ENCODE data around the gene UGT1A5. TPM values are rescaled to one million over a fixed set of nuclear protein-coding genes. Genes with fewer than 3 reads are reported as not detected.

UGT1A5 gene
- total RNA-seq, 1 donor from 2014 or later: not detected

DNA sequence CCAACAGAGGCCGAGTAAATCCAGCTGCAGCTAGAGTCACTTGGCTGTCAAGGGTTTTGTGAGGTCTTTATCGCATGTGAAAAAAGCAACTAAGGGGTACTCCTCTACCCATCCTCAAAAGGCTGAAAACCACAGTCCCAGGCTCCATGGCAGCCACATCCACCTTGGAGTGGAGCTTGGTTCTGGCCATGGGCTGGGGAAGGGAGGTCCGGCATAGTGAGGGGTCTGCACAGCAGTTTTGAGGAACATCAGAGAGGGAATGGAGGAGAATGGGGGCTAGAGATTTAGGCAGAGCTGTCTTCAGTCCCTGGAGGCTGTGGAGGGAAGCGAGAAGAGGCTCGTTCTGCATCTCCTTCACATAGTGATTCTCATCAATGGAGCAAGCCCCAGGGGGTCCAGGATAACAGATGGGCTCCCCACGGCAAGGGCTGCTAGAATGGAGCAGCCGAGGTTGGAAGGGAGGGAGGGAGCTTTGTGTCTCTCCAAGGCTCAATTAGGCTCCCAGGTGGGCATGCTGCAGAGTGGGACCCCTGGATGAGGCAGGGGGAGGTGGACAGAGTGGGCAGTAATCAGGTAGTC is 86.5 kb downstream of the UGT1A5 start:
- no peak for ATAC-seq
- intact Hi-C loops (cut with DNase I): no loop called here
- no peak for DNase-seq (ENCODE audit: missing footprints)

DNA sequence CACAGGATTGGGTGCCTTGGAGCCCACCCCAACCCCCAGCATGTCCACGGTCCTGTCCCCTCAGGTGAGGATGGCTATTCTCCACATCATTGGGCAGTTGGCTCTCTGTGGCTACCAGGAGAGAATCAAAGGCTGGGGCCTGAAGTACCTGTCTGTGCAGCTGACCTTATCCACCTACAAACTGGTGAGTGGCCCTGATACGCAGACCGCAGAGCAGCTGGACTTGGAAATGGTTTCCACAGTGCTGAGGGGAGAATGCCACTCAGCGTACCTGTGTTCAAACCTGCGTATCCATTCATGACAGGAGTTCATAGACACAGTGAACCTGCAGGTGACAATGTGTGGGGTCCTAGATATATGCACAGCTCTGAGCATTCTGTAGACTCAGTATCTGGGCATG is 87.0 kb downstream of the UGT1A5 start:
- intact Hi-C loops (cut with DNase I): no loop called here
- DNase-seq (ENCODE audit: missing footprints) (no peak), ATAC-seq (no peak)

DNA sequence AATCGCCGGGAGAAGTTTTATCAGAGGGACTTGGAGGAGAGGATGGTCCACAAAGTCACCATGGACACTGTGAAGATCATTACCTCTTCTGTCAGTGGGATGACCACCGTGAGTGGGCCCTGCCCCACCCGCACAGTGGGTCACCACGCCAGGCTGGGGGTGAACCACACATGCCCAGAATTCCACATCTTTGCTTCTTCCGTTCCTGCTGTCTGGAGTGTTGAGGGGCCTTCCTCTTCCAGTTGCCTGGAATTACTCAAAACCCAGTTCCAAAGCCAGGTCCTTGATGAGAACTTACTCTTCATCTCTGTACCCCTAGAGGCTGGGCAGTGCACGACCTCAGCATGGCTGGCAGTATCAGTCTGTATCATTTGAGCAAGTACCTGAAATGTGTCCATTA is 87.5 kb downstream of the UGT1A5 start:
- no peak for ATAC-seq

DNA sequence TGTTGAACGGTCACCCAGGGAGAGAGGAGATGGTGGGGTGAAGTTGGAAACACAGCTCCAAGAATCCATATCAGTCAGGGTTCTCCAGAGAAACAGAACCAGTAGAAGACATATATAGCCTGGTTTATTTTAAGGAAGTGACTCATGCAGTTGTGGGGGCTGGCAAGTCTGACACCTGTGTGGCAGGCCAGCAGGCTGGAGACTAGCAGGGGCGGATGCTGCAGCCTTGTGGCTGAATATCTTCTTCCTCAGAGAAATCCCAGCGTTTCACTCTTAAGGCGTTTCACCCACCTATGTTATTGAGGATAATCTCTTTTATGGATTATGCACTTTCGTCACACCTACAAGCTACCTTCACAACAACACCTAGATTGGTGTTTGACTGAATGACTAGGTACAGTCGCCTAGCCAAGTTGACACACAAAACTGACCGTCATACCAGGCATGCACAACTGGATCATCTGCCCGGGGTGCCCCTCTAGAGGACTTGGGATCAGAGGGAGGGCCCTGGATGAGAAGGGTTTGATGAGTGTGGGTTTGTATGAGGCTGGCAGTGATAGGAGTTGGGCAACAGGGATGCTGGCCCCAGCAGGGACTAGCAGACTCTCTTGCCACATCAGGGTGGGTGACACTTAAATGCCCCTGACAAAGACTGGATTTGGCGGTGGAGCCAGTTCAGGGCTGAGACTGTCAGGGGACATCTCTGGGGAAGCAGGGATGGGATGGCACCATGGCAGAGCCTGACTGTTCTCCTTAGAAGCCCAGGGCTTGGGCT is 88.8 kb downstream of the UGT1A5 start:
- intact Hi-C loops (cut with DNase I): no loop called here
- ATAC-seq: no peak

More for the DNA sequence above, 87.5 kb downstream of the UGT1A5 start:
- intact Hi-C loops (cut with DNase I): no loop called here
- no peak for DNase-seq (ENCODE audit: missing footprints)

DNA sequence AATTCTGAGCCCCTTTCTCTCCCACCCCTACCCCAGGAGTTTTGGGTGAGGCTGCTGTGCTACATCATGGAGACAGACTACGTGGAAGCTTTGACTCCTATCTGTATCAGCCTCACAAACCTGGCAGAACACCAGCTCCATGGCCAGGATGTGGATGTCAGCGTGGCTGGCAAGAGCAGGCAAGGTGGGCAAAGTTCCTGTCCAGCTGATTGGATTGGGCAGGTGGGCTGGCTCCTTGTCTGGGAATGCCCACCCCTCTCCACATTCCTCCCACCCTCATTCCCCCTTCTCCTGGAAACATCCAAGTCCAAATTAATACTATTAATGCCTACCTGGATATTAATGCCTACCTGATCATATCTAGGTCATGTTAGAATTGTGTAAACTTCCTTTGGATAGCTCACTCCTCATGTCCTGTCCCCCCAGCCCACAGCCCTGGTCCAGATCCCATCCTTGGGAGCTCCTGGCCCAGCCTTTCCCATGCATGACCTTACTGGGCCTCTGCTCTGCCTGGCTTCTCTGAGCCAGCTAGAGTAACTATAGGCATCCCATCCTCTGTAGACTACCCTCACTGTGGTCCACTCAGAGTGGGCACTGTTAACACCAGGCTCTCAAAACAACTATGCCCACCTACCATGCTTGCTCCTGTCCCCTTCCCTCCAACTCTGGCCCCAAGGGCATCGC is 89.6 kb downstream of the UGT1A5 start:
- DNase-seq (ENCODE audit: missing footprints) (no peak), ATAC-seq (no peak)
- intact Hi-C loops (cut with DNase I): no loop called here

More for the DNA sequence above, 88.8 kb downstream of the UGT1A5 start:
- no peak for DNase-seq (ENCODE audit: missing footprints)

DNA sequence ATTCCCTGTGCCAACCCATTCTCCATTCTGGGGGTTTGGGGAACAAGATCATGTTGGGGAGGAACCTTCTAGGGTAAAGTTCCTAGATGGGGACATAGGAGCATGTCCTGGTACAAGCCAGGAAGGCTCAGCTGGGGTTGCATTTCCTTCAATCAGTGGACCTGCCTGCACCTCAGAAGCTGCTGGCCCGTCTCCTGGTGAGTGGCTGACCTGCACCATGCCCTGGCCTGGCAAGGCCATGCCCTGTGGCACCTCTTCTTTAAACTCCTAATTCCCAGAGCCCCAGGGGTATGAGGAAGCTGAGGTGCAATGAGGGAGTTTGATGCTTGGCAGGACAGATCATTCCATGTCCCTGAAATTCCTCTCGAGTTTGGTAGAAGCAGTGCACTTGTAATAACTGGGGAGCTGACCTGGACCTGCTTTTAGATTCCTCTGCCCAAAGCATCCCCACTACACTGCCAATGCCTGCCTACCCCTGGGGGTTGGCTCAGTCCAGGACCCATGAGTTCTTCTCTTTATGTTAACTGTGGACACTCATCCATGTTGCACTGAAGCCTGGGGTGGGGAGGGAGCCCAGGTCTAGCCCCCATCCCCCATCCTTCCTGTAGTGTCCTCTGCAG is 90.7 kb downstream of the UGT1A5 start:
- no peak for ATAC-seq

DNA sequence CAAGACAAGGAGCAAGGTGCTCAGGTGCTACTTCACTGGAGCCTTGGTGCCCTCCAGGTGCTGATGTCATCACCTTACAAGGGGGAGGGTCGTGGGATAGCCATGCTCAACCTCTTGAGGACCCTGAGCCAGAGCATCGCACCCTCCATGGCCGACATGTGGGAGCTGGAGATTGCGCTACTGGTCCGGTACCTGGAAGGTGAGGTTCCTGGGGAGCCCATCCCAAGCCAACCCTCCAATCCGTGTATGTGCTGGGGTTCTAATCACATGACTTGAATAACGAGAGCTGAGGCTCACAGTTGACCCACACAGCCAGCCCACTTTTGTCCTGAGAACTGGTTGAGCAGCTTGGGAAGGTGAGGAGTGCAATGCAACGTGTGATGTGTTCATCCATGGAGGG is 91.3 kb downstream of the UGT1A5 start:
- ATAC-seq: no peak
- intact Hi-C loops (cut with DNase I): no loop called here
- no peak for DNase-seq (ENCODE audit: missing footprints)

More for the DNA sequence above, 90.7 kb downstream of the UGT1A5 start:
- DNase-seq (ENCODE audit: missing footprints): no peak
- intact Hi-C loops (cut with DNase I): no loop called here

DNA sequence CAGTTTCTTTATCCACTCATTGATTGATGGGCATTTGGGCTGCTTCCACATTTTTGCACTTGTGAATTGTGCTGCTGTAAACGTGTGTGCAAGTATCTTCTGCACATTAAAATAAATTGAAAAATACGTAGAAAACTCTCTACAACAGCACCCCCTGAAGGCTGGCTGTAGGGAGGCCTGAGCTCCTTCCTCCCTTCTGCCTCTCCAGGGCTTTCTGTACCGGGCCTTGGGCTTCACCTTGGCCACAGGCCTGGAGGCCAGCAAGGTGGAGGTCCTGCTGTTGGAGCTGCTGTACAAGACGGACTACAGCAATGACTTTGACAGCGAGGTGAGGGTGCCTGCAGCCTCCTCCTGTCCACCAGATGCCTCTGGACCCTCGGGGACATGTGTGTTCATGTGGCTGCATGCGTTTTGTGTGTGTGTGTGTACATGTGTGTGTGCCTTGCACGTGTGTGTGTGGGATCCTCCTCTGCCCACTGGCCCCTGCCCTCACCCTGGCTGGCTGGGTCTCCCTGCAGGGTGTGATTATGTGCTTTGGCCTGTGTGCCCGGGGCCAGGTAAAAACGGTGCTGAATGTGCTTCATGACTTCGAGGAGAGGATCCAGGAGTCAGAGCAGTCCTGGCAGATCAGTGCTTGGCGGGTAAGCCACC is 94.6 kb downstream of the UGT1A5 start:
- DNase-seq (ENCODE audit: missing footprints): no peak
- intact Hi-C loops (cut with DNase I): no loop called here
- no peak for ATAC-seq

DNA sequence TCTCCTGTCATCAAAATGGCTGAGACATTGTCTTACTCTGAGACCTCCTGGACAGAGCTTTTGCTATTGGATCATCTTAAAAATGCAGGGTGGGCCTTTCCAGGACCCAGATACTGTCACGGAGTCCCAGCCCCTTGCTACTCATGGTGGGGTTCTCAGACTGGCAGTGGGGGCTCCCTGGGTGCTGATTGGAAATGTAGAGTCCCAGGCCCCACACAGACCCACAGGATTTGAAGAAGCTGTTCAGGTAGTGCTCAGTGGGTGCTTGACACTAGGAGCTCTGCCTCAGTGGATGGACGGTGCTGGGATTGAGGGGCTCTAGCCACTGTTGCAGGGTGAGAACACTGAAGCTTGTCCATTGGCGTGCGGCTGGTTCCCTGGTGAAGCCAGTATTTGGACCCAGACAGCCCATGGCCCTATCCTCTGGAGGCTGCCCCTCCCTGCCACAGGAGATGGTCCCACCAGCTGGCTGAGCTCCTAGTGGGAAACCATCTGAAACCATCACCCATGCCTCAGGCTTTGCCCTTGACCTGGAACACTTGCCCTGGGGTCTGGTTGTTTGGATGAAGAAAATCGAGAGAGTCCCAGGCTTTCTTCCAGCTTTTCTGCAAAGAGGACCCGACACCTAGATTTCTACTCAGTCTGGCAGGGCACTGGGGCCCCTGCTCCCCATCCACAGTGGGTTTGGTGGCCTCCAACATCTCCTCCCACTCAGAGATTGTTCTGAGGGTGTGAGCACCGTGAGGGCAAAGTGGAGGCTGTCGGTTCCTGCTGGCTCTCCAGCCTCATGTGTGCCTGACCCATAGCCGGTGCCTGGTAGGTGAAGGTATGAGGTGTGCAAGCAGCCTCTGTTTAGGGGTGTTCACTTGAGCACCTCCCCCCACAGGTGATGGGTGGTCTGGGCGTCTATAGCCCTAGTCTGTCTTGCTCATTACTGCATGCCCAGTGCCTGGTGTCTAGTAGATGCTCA is 95.5 kb downstream of the UGT1A5 start:
- ATAC-seq (no peak), DNase-seq (ENCODE audit: missing footprints) (no peak)
- intact Hi-C loops (cut with DNase I): no loop called here

DNA sequence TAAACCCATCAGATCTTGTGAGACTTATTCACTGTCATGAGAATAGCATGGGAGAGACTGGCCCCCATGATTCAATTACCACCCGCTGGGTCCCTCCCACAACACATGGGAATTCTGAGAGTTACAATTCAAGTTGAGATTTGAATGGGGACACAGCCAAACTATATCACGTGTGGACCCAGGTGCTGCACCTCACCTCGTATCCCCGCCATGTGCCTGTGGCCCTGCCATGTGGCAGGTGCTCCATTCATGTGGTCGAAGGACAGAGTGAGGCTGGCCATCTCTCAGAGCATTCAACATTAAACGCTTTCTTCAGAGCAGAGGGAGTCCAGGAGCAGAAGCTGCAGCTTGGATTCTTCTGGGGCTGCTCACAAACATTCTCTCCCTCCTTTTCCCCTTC is 97.7 kb downstream of the UGT1A5 start:
- ATAC-seq: no peak
- no peak for DNase-seq (ENCODE audit: missing footprints)

DNA sequence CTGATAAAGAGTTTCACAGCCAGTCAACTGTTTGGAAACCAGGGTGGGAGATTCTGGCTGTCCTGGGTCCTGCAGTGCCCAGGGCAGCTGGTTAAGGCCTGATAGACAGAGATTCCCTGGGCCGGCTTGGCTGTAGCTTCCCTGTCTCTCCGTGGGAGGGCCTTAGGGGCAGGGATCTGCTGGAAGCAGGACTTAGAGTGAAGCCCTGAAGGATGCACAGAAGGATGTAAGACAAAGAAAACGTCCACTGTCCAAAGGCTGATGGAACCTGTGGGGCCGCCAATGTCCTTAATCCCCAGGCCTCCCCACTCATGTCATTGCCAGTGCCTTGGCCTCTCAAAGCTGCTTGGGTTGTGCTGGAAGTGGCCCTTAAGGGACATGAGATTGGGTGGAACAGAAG is 98.4 kb downstream of the UGT1A5 start:
- no peak for DNase-seq (ENCODE audit: missing footprints)
- intact Hi-C loops (cut with DNase I): no loop called here
- ATAC-seq: no peak

More for the DNA sequence above, 97.7 kb downstream of the UGT1A5 start:
- intact Hi-C loops (cut with DNase I): no loop called here

DNA sequence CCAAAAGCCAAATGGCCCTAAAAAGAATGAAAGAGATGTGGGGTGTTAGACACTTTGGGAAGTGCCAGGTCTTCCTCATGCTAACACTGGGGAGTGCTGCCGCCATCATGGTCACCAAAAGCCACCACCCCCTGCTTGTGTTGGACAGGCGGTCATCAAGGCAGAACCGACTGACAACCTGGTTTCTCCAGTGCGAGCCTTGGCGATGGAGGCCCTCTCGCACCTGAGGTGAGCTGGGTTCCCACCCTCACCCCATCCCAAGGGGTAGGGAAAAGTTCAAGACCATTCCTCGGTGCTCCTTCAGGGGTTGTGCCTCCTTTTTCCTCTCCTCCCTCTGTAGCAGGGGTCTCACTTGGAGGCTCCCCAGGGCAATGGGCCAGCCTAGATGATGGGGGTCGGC is 99.0 kb downstream of the UGT1A5 start:
- DNase-seq (ENCODE audit: missing footprints) (no peak), ATAC-seq (no peak)
- intact Hi-C loops (cut with DNase I): no loop called here

DNA sequence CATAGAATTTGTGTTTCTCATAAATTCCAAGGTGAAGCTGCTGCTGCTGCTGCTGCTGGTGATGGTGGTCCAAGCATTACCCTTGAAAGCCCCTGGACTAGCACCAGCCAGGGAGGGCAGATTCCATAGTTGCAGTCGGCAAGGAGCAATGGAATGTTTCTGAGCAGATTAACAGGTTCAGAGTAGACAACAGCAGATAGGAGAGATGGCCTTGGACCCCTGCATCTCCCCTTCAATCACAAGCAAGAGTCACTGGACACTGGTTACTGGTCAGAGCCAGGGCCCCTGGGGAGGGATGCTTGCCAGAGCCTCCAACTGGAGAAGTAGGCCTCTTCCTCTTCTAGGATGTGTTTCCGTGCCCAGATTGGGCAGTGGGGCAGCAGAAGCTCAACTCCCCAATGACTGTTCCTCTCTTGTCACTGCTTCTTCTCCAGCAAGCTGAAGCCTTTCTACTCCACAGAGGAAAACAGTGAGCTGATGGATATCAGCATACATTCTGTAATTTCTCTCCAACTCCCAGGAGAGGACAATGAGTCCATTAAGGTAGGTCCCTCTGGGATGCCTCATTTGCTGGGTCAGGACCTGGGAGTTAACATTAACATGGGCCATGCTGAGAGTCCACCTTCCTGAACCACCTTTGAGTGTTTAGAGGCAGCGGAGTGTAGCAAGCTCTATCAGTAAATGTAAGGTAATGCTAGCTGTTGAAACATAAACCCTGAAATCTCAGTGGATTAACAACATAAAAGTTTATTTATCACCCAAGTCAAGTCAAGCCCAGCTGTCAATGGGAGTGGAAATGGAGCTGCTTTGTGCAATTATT is 100.7 kb downstream of the UGT1A5 start:
- ATAC-seq: no peak
- intact Hi-C loops (cut with DNase I): no loop called here

DNA sequence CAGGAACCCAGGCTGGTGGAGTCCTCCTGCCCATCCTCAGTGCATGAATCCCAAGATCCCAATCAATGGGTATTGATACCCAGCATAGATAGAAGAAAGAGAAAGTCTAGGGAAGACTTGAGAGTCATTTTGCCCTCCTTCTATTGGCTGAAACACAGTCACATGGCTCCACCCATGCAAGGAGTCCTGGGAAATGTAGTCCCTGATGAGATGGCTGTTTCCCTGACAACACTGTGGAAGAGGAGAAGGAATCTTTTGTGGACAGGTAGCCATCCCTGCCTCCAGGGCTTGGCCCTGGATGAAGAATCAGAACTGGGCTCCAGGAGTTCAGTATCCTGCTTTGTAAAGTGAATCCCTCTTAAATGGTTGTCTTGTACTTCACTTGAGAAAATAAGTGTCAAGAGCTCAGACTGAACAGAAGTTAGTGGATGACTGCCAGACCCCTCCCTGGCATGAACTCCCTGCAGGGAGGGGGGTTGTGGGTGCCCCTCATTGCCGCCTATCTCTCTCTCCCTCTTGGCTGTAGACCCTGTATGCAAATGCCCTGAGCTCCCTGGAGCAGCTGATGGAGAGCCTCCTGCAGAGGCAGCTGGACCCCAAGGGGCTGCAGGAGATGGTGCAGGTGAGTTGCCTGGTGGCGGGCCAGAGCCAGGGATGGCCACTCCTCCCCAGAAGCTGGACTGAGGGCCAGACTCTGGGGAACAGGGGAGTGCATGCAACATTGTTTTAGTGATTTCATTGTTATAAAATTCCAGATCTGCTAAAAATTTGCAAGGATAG is 101.5 kb downstream of the UGT1A5 start:
- ATAC-seq (no peak), DNase-seq (ENCODE audit: missing footprints) (no peak)
- intact Hi-C loops (cut with DNase I): no loop called here

More for the DNA sequence above, 100.7 kb downstream of the UGT1A5 start:
- no peak for DNase-seq (ENCODE audit: missing footprints)

DNA sequence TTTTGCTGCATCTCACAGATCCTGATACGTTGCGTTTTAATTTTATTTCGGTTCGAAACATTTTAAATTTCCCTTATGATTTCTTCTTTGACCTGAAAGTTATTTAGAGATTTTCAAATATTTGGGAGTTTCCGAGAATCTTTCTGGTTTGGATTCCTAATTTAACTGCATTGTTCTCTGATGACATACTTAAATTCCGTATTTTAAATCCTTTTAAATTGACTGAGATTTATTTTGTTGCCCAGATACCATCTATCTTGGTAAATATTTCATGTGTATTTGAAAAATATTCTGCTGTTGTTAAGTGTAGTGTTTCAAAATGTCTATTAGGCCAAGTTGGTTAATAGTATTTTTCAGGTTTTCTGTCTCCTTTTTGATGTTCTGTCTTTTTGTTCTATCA is 103.2 kb downstream of the UGT1A5 start:
- DNase-seq (ENCODE audit: missing footprints): no peak
- ATAC-seq: no peak
- intact Hi-C loops (cut with DNase I): no loop called here

DNA sequence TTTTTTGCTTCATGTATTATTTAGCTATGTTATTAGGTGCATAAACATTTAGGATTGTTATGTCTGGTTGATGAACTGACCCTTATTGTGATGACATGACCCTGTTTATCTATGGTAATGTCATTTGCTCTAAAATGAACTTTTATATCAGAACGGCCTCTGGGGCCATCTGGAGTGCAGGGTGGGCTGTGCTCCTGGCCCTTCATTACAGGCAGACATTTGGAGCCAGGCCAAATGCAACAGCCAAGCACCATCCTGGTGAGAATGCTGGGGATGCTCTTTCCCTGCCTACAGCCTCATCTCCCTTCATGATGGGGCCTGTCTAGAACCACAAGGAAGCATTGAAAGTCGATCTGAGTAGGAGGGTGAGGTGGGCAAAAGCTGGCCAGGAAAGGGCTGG is 103.6 kb downstream of the UGT1A5 start:
- ATAC-seq: no peak
- intact Hi-C loops (cut with DNase I): no loop called here
- DNase-seq (ENCODE audit: missing footprints): no peak

DNA sequence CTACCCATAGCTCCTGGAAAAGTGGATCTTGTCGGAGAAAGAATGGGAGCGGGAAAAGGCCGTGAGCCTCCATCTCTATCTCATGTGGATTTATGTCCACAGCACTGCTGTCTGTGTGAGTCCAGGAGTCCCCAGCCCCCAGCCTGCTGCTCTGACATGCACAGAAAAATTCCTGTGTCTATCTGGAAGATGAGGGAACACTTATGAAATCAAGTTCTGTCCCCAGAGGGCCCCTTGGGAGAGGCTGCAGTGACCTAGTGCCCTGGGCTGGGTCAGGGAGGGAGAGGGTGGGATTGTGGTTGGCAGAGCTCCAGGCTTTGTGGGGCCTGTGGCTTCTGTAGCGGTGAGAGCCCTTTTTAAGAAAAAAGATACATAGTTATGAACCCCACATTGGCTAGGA is 104.1 kb downstream of the UGT1A5 start:
- ATAC-seq: peak; percentile 11
- intact Hi-C loops (cut with DNase I): no loop called here
- no peak for DNase-seq (ENCODE audit: missing footprints)

Data from Right ventricle myocardium inferior (tissue), 1 donor.